ENCODE measurements around the gene MTARC1.

DNA sequence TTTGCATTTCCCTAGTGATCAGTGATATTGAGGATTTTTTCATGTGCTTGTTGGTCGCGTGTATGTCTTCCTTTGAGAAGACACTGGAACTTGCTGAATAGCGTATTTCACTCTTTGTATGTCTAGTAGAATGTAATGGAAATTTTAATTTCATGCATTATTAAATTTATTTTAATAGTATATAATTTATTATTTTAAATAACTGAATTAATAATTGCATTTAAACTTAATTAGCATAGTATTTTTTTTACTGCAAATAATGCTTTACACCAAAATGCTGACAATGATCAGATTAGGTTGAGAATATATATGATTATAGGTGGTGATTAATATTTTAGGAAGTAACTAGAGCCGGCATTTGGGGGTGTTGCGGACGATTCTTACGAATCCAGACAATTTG lies 10.5 kb upstream of the MTARC1 start:
- no peak for TF ChIP-seq CTCF (IDR thresholded peaks at IDR 0.05)
- TF ChIP-seq POLR2A (IDR thresholded peaks at IDR 0.05): no peak
